GM12878 (cell line): ENCODE data around the gene RGR. TPM values are rescaled to one million over a fixed set of nuclear protein-coding genes. Genes with fewer than 3 reads are reported as not detected.

Source experiments
- ATAC-seq: fragments of 200-7000 bp; cut with Tn5 transposase; 3 replicates; pipeline ENCODE4 v1.9.1; 2020; ENCODE audit warnings: mild to moderate bottlenecking, moderate library complexity
- BruUV-seq: library from RNA; stranded (reverse); fragments of 400-500 nt; replicated peaks from 2 replicates; lab custom pipeline; 2021; lab: Mats Ljungman, UMichigan
- CTCF ChIA-PET: fragments of 300-600 bp; sonication (Branson Sonifier 250); formaldehyde crosslinking; extraction: SDS; loops from one replicate; lab custom pipeline; 2021; ENCODE audit warnings: inconsistent platforms; lab: Yijun Ruan, JAX
- POLR2A ChIA-PET: fragments of 350-600 bp; formaldehyde crosslinking; extraction: SDS; loops from one replicate; lab custom pipeline; 2021; ENCODE audit warnings: inconsistent platforms; lab: Charles Lee
- RAD21 ChIA-PET: fragments of 300-600 bp; sonication (Branson Sonifier 250); formaldehyde crosslinking; loops from one replicate; lab custom pipeline; 2023; ENCODE audit warnings: antibody characterized with exemption; ENCODE audit not compliant: unreplicated experiment; lab: Charles Lee
- SMC1A ChIA-PET: fragments of 300-600 bp; sonication (Branson Sonifier 250); formaldehyde crosslinking; loops from one replicate; lab custom pipeline; 2023; ENCODE audit not compliant: unreplicated experiment, uncharacterized antibody; lab: Charles Lee
- DNase-seq: peaks from one replicate; pipeline ENCODE4 v3.0.0-alpha.2; 2011; ENCODE audit warnings: low read depth, low spot score
- FAIRE-seq: peaks from 3 replicates; lab custom pipeline; 2011; peaks lifted over from hg19 to GRCh38; lab: Jason Lieb, UNC
- H2AFZ ChIP-seq: 2 replicates; pipeline ENCODE4 v1.6.0; 2011; ENCODE audit warnings: low read depth, low read length, control low read depth; ENCODE audit not compliant: control insufficient read depth
- H3K27ac ChIP-seq: 2 replicates; pipeline ENCODE4 v1.5.1; 2011; ENCODE audit warnings: control low read depth; ENCODE audit not compliant: control insufficient read depth, insufficient read depth
- H3K27me3 ChIP-seq, 2 experiments: replicated peaks in 1 of 2; 2 replicates each; pipeline versions ENCODE4 v1.6.0 to v1.6.1; 2011; ENCODE audit warnings: low read length in 1 of 2; ENCODE audit not compliant: control insufficient read depth in 2 of 2, insufficient read depth in 2 of 2
- H3K36me3 ChIP-seq, 2 experiments: 2 replicates each; pipeline ENCODE4 v1.5.1; 2011; ENCODE audit warnings: low read length in 1 of 2; ENCODE audit not compliant: control insufficient read depth in 2 of 2, insufficient read depth in 2 of 2
- H3K4me1 ChIP-seq: 2 replicates; pipeline ENCODE4 v1.6.1; 2011; ENCODE audit warnings: mild to moderate bottlenecking, low read length, moderate library complexity, mixed read lengths; ENCODE audit not compliant: control insufficient read depth, insufficient read depth
- H3K4me2 ChIP-seq: 2 replicates; pipeline ENCODE4 v1.6.0; 2011; ENCODE audit warnings: control low read depth; ENCODE audit not compliant: control insufficient read depth, insufficient read depth
- H3K4me3 ChIP-seq: fragments of 200-600 bp; sonication (generic); 2 replicates; pipeline ENCODE4 v1.5.1; 2016
- H3K79me2 ChIP-seq: 2 replicates; pipeline ENCODE4 v1.6.0; 2011; ENCODE audit warnings: low read length; ENCODE audit not compliant: control insufficient read depth, insufficient read depth
- H3K9ac ChIP-seq: 2 replicates; pipeline ENCODE4 v1.8.0; 2011; ENCODE audit warnings: low read length, control low read depth, mixed read lengths; ENCODE audit not compliant: control insufficient read depth, insufficient read depth
- H3K9me3 ChIP-seq: replicated peaks from 3 replicates; pipeline ENCODE4 v1.5.1; 2011; ENCODE audit warnings: mild to moderate bottlenecking, low read length; ENCODE audit not compliant: control insufficient read depth, insufficient read depth
- H4K20me1 ChIP-seq: 2 replicates; pipeline ENCODE4 v1.6.0; 2011; ENCODE audit not compliant: control insufficient read depth, insufficient read depth
- CBFB ChIP-seq: IDR thresholded peaks from 2 replicates; pipeline ENCODE4 v1.6.1; 2016; ENCODE audit warnings: antibody characterized with exemption, low read depth
- JUND ChIP-seq: IDR thresholded peaks from 2 replicates; pipeline ENCODE4 v1.6.1; 2012; ENCODE audit warnings: low read depth, mild to moderate bottlenecking, low read length, improper control_type of control experiment, moderate library complexity
- KDM1A ChIP-seq: fragments of 200-600 bp; sonication (generic); IDR thresholded peaks from 2 replicates; pipeline ENCODE4 v1.6.1; 2016; ENCODE audit warnings: borderline replicate concordance
- LARP7 ChIP-seq: fragments of 450-650 bp; IDR thresholded peaks from 2 replicates; pipeline ENCODE4 v1.6.1; 2017; ENCODE audit warnings: mild to moderate bottlenecking
- MTA3 ChIP-seq: IDR thresholded peaks from 2 replicates; pipeline ENCODE4 v1.6.1; 2012; ENCODE audit warnings: low read length, inconsistent platforms, borderline replicate concordance
- NR2C2 ChIP-seq: IDR thresholded peaks from 2 replicates; pipeline ENCODE4 v1.6.1; 2011; ENCODE audit warnings: borderline replicate concordance, low read depth; ENCODE audit not compliant: control insufficient read depth, insufficient read length
- TAF1 ChIP-seq: IDR thresholded peaks from 2 replicates; pipeline ENCODE4 v1.6.1; 2011; ENCODE audit warnings: mild to moderate bottlenecking, low read depth, low read length, borderline replicate concordance
- TCF7 ChIP-seq: IDR thresholded peaks from 2 replicates; pipeline ENCODE4 v1.6.1; 2014; ENCODE audit warnings: antibody characterized with exemption, borderline replicate concordance
- WGBS: methylation state at CpG from one replicate; pipeline ENCODE4 v1.1.6; 2016; ENCODE audit warnings: low lambda C conversion rate; ENCODE audit not compliant: insufficient replicate concordance, insufficient coverage; ENCODE audit errors: missing lambda C conversion rate; 5-methylcytosine and 5-hydroxymethylcytosine counted together
- in situ Hi-C: fragments of 300-500 bp; cut with MboI; formaldehyde crosslinking; loops from 9 replicates; pipeline ENCODE4 v1.14.3; 2018; ENCODE audit warnings: mixed read lengths
- intact Hi-C: fragments of 100-400 bp; cut with micrococcal nuclease; formaldehyde crosslinking; loops from one replicate; pipeline ENCODE4 v1.14.2; 2022; ENCODE audit not compliant: unreplicated experiment
- polyA plus RNA-seq, 11 experiments: library from polyadenylated mRNA; depleted of rRNA in 4 of 11; unstranded in 6 of 11; stranded (reverse) in 5 of 11; fragments of >200 nt; fragmentation: Nextera tagmentation in 4 of 11; fragmentation: Illumina TruSeq in 1 of 11; extraction: Ambion mirVana in 4 of 11; extraction: Trizol in 1 of 11; gene quantifications; 1 replicate in 1 of 11; 2 replicates in 10 of 11; pipeline versions ENCODE4 v1.2.1 to v1.2.3, GENCODE V29; 2011 to 2016; ENCODE audit warnings: inconsistent platforms in 2 of 11, missing spikeins in 2 of 11, low read depth in 1 of 11
- total RNA-seq, 4 experiments: library from RNA; depleted of rRNA in 3 of 4; stranded (reverse); fragments of >200 nt in 3 of 4; fragmentation: Illumina TruSeq in 1 of 4; extraction: Trizol in 1 of 4; gene quantifications; 2 replicates each; pipeline versions ENCODE4 v1.2.1 to v1.2.3, GENCODE V29; 2013 to 2021
- TF ChIP-seq, protein P1 (sequence below): IDR thresholded peaks from 2 replicates; pipeline ENCODE4 v1.6.1; 2011; ENCODE audit warnings: borderline replicate concordance, low read depth, mild to moderate bottlenecking, moderate library complexity, low read length; ENCODE audit not compliant: insufficient read depth, poor library complexity, severe bottlenecking
- TF ChIP-seq, protein P2 (sequence below): fragments of 450-650 bp; IDR thresholded peaks from 2 replicates; pipeline ENCODE4 v1.6.1; 2017; ENCODE audit warnings: mild to moderate bottlenecking, low read depth, inconsistent platforms; ENCODE audit not compliant: poor library complexity, severe bottlenecking
- TF ChIP-seq, protein P3 (sequence below): IDR thresholded peaks from 2 replicates; pipeline ENCODE4 v1.6.1; 2011; ENCODE audit warnings: mild to moderate bottlenecking, low read depth, low read length, moderate library complexity; ENCODE audit not compliant: insufficient replicate concordance
- TF ChIP-seq, protein P4 (sequence below): IDR thresholded peaks from 2 replicates; pipeline ENCODE4 v1.6.1; 2012; ENCODE audit warnings: mild to moderate bottlenecking, low read depth, low read length
- TF ChIP-seq, protein P5 (sequence below): fragments of 450-650 bp; IDR thresholded peaks from 2 replicates; pipeline ENCODE4 v1.6.1; 2014; ENCODE audit warnings: mild to moderate bottlenecking

Gene RGR
- total and polyA plus RNA-seq, 10 of the 15 experiments (the other 5 are each of a cell fraction or from before 2014, with no cell fraction given) = not detected

DNA sequence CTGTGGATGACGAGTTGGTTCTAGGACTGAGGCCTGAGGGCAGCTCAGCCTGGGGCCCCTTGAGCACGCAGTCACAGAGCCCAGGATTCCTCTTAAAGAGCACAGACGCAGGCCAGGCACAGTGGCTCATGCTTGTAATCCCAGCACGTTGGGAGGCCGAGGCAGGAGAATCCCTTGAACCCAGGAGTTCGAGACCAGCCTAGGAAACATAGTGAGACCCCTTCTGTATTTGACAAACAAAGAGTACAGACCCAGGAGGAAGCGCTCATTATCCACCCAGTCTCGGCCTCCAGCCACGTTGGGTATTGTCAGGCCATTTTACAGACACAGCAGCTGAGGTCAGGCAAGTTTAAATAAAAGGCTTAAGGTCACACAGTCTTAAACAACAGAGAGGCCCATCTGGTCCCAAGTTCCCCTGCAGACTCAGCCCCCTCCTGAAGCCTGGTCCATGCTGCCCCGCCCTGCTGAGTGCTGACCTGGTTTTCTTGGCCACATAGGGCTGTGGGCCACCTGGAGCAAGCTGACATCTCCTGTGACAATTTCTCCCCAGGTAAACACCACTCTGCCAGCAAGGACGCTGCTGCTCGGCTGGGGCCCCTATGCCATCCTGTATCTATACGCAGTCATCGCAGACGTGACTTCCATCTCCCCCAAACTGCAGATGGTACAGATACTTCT lies 12.6 kb downstream of the RGR start:
- Histone ChIP-seq H3K27ac (no peak overlapping the region), H3K4me2 (no peak overlapping the region), H3K4me3 (no peak overlapping the region), H2AFZ (no peak overlapping the region), H3K79me2 (no peaks in the 10 kb centered on the region), H3K9me3 (no peaks in the 10 kb centered on the region), H3K36me3 (no peaks in the 10 kb centered on the region), H3K4me1 (no peaks in the 10 kb centered on the region), H3K27me3 (no peaks in the 10 kb centered on the region; a peak in 2 of 4 replicates), H4K20me1 (no peaks in the 10 kb centered on the region), H3K9ac (no peak overlapping the region)
- ChIA-PET RAD21 (interaction anchor here (0.9 to 1.3 kb wide), 2 partner anchors 108 to 110 kb away, joined by 3 read pairs; no protein-coding TSS in a partner anchor), CTCF (interaction anchor here (0.5 to 2.1 kb wide), 6 partner anchors 10 to 291 kb away, joined by 3 to 13 read pairs (median 4); no protein-coding TSS in a partner anchor), SMC1A (no interaction called here), POLR2A (no interaction called here)
- BruUV-seq = no TSS peak
- WGBS = 52% methylated on average over 15 of the region's 15 CpGs
- in situ Hi-C loops (no loop called here), intact Hi-C loops (no loop called here)
- ATAC-seq (peak; percentile 31; the same call in 2 of the 3 replicates), FAIRE-seq (no peak), DNase-seq (no peak)
- no peak for TF ChIP-seq KDM1A
- TF ChIP-seq TAF1 = no peak
- TF ChIP-seq, protein P1, sequence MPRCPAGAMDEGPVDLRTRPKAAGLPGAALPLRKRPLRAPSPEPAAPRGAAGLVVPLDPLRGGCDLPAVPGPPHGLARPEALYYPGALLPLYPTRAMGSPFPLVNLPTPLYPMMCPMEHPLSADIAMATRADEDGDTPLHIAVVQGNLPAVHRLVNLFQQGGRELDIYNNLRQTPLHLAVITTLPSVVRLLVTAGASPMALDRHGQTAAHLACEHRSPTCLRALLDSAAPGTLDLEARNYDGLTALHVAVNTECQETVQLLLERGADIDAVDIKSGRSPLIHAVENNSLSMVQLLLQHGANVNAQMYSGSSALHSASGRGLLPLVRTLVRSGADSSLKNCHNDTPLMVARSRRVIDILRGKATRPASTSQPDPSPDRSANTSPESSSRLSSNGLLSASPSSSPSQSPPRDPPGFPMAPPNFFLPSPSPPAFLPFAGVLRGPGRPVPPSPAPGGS = no peak
- TF ChIP-seq, protein P2, sequence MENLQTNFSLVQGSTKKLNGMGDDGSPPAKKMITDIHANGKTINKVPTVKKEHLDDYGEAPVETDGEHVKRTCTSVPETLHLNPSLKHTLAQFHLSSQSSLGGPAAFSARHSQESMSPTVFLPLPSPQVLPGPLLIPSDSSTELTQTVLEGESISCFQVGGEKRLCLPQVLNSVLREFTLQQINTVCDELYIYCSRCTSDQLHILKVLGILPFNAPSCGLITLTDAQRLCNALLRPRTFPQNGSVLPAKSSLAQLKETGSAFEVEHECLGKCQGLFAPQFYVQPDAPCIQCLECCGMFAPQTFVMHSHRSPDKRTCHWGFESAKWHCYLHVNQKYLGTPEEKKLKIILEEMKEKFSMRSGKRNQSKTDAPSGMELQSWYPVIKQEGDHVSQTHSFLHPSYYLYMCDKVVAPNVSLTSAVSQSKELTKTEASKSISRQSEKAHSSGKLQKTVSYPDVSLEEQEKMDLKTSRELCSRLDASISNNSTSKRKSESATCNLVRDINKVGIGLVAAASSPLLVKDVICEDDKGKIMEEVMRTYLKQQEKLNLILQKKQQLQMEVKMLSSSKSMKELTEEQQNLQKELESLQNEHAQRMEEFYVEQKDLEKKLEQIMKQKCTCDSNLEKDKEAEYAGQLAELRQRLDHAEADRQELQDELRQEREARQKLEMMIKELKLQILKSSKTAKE = no peak
- TF ChIP-seq NR2C2 = no peak
- TF ChIP-seq, protein P3, sequence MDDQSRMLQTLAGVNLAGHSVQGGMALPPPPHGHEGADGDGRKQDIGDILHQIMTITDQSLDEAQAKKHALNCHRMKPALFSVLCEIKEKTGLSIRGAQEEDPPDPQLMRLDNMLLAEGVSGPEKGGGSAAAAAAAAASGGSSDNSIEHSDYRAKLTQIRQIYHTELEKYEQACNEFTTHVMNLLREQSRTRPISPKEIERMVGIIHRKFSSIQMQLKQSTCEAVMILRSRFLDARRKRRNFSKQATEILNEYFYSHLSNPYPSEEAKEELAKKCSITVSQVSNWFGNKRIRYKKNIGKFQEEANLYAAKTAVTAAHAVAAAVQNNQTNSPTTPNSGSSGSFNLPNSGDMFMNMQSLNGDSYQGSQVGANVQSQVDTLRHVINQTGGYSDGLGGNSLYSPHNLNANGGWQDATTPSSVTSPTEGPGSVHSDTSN = no peak
- TF ChIP-seq CBFB = no peak
- no peak for TF ChIP-seq JUND
- TF ChIP-seq, protein P4, sequence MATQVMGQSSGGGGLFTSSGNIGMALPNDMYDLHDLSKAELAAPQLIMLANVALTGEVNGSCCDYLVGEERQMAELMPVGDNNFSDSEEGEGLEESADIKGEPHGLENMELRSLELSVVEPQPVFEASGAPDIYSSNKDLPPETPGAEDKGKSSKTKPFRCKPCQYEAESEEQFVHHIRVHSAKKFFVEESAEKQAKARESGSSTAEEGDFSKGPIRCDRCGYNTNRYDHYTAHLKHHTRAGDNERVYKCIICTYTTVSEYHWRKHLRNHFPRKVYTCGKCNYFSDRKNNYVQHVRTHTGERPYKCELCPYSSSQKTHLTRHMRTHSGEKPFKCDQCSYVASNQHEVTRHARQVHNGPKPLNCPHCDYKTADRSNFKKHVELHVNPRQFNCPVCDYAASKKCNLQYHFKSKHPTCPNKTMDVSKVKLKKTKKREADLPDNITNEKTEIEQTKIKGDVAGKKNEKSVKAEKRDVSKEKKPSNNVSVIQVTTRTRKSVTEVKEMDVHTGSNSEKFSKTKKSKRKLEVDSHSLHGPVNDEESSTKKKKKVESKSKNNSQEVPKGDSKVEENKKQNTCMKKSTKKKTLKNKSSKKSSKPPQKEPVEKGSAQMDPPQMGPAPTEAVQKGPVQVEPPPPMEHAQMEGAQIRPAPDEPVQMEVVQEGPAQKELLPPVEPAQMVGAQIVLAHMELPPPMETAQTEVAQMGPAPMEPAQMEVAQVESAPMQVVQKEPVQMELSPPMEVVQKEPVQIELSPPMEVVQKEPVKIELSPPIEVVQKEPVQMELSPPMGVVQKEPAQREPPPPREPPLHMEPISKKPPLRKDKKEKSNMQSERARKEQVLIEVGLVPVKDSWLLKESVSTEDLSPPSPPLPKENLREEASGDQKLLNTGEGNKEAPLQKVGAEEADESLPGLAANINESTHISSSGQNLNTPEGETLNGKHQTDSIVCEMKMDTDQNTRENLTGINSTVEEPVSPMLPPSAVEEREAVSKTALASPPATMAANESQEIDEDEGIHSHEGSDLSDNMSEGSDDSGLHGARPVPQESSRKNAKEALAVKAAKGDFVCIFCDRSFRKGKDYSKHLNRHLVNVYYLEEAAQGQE = no peak
- TF ChIP-seq, protein P5, sequence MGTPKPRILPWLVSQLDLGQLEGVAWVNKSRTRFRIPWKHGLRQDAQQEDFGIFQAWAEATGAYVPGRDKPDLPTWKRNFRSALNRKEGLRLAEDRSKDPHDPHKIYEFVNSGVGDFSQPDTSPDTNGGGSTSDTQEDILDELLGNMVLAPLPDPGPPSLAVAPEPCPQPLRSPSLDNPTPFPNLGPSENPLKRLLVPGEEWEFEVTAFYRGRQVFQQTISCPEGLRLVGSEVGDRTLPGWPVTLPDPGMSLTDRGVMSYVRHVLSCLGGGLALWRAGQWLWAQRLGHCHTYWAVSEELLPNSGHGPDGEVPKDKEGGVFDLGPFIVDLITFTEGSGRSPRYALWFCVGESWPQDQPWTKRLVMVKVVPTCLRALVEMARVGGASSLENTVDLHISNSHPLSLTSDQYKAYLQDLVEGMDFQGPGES = no peak
- TF ChIP-seq TCF7 = no peak
- no peak for TF ChIP-seq MTA3
- TF ChIP-seq LARP7 = no peak
